Astrocyte (in vitro differentiated cells and primary cell): Measurements from ENCODE around the gene PYCARD. TPM values are rescaled to one million over a fixed set of nuclear protein-coding genes. Genes with fewer than 3 reads are reported as not detected.

Source experiments
- DNase-seq: peaks from one replicate; pipeline ENCODE4 v3.0.0-alpha.2; 2010; ENCODE audit warnings: low read depth
- FAIRE-seq: peaks from 2 replicates; lab custom pipeline; 2011; peaks lifted over from hg19 to GRCh38; lab: Jason Lieb, UNC
- H2AFZ ChIP-seq: 2 replicates; pipeline ENCODE4 v1.6.0; 2012; ENCODE audit warnings: low read depth, low read length, inconsistent platforms
- H3K27ac ChIP-seq: 2 replicates; pipeline ENCODE4 v1.5.1; 2011; ENCODE audit warnings: low read depth, low read length, inconsistent platforms
- H3K27me3 ChIP-seq: 2 replicates; pipeline ENCODE4 v1.6.0; 2011; ENCODE audit warnings: low read length, inconsistent platforms; ENCODE audit not compliant: insufficient read depth
- H3K36me3 ChIP-seq: 2 replicates; pipeline ENCODE4 v1.5.1; 2011; ENCODE audit warnings: low read length, inconsistent platforms; ENCODE audit not compliant: insufficient read depth
- H3K4me1 ChIP-seq: 2 replicates; pipeline ENCODE4 v1.5.1; 2011; ENCODE audit warnings: low read length, inconsistent platforms; ENCODE audit not compliant: insufficient read depth
- H3K4me2 ChIP-seq: 2 replicates; pipeline ENCODE4 v1.6.0; 2012; ENCODE audit warnings: low read length, inconsistent platforms
- H3K4me3 ChIP-seq: 2 replicates; pipeline ENCODE4 v1.5.1; 2011; ENCODE audit warnings: low read depth, mild to moderate bottlenecking, low read length, inconsistent platforms; ENCODE audit not compliant: insufficient read depth
- H3K79me2 ChIP-seq: 2 replicates; pipeline ENCODE4 v1.6.0; 2012; ENCODE audit warnings: mild to moderate bottlenecking, low read length, inconsistent platforms; ENCODE audit not compliant: insufficient read depth
- H3K9ac ChIP-seq: 2 replicates; pipeline ENCODE4 v1.6.0; 2012; ENCODE audit warnings: mild to moderate bottlenecking, low read length, inconsistent platforms
- H3K9me3 ChIP-seq: 2 replicates; pipeline ENCODE4 v1.5.1; 2012; ENCODE audit warnings: low read depth, mild to moderate bottlenecking, low read length, inconsistent platforms; ENCODE audit not compliant: insufficient read depth
- H4K20me1 ChIP-seq: 2 replicates; pipeline ENCODE4 v1.6.0; 2012; ENCODE audit warnings: low read length, inconsistent platforms; ENCODE audit not compliant: insufficient read depth
- H3K27ac Mint-ChIP-seq: one replicate; pipeline ENCODE4 v1.8.0; 2021; ENCODE audit warnings: mild to moderate bottlenecking, mixed read lengths; ENCODE audit not compliant: unreplicated experiment
- H3K27me3 Mint-ChIP-seq: one replicate; pipeline ENCODE4 v1.8.0; 2021; ENCODE audit warnings: low read depth, mixed read lengths; ENCODE audit not compliant: unreplicated experiment
- H3K36me3 Mint-ChIP-seq: one replicate; pipeline ENCODE4 v1.8.0; 2021; ENCODE audit warnings: low read depth, mixed read lengths; ENCODE audit not compliant: unreplicated experiment
- H3K4me1 Mint-ChIP-seq: one replicate; pipeline ENCODE4 v1.8.0; 2021; ENCODE audit warnings: low read depth, mixed read lengths; ENCODE audit not compliant: unreplicated experiment
- H3K4me3 Mint-ChIP-seq: one replicate; pipeline ENCODE4 v1.8.0; 2021; ENCODE audit warnings: mild to moderate bottlenecking, moderate library complexity, mixed read lengths; ENCODE audit not compliant: unreplicated experiment
- H3K9me3 Mint-ChIP-seq: one replicate; pipeline ENCODE4 v1.8.0; 2021; ENCODE audit warnings: mild to moderate bottlenecking, mixed read lengths; ENCODE audit not compliant: unreplicated experiment
- EZH2 ChIP-seq: IDR thresholded peaks from 2 replicates; pipeline ENCODE4 v1.6.1; 2012; ENCODE audit warnings: mild to moderate bottlenecking, low read length, inconsistent platforms; ENCODE audit not compliant: insufficient read depth
- total RNA-seq: library from RNA; stranded (reverse); gene quantifications from 2 replicates; pipeline ENCODE4 v1.2.1, GENCODE V29; 2021
- TF ChIP-seq, protein P1 (sequence below): IDR thresholded peaks from 2 replicates; pipeline ENCODE4 v1.5.1; 2011; ENCODE audit warnings: low read depth, mild to moderate bottlenecking, inconsistent platforms, low read length, moderate library complexity; ENCODE audit not compliant: insufficient read depth

The PYCARD gene
- total RNA-seq, 1 donor from 2014 or later: 7.3 TPM

DNA sequence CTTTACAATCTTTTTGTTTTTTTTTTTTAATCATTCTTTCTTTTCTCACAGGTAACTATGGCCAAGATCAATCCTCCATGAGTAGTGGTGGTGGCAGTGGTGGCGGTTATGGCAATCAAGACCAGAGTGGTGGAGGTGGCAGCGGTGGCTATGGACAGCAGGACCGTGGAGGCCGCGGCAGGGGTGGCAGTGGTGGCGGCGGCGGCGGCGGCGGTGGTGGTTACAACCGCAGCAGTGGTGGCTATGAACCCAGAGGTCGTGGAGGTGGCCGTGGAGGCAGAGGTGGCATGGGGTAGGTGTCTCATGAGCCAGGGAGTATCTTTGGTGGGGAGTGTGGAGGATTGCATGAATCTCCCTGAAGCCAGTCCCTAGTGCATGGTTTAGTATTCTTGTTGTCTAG is 17.7 kb downstream of the PYCARD start:
- Histone ChIP-seq H4K20me1 (peaks cover 94% of the 10 kb centered on the region), H3K36me3 (peaks cover 73% of the 10 kb centered on the region), H3K4me1 (peaks cover 21% of the 10 kb centered on the region), H3K9ac (no peak overlapping the region), H3K4me2 (no peak overlapping the region), H3K79me2 (peaks cover 99% of the 10 kb centered on the region), H2AFZ (no peak overlapping the region), H3K9me3 (no peaks in the 10 kb centered on the region), H3K27ac (no peak overlapping the region), H3K4me3 (no peak overlapping the region), H3K27me3 (no peaks in the 10 kb centered on the region)
- peak overlapping the region; percentile 20 for H3K27ac Mint-ChIP-seq
- peak overlapping the region; percentile 30 for H3K4me3 Mint-ChIP-seq
- TF ChIP-seq, protein P1, sequence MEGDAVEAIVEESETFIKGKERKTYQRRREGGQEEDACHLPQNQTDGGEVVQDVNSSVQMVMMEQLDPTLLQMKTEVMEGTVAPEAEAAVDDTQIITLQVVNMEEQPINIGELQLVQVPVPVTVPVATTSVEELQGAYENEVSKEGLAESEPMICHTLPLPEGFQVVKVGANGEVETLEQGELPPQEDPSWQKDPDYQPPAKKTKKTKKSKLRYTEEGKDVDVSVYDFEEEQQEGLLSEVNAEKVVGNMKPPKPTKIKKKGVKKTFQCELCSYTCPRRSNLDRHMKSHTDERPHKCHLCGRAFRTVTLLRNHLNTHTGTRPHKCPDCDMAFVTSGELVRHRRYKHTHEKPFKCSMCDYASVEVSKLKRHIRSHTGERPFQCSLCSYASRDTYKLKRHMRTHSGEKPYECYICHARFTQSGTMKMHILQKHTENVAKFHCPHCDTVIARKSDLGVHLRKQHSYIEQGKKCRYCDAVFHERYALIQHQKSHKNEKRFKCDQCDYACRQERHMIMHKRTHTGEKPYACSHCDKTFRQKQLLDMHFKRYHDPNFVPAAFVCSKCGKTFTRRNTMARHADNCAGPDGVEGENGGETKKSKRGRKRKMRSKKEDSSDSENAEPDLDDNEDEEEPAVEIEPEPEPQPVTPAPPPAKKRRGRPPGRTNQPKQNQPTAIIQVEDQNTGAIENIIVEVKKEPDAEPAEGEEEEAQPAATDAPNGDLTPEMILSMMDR: no peak
- no peak for TF ChIP-seq EZH2
- DNase-seq (no peak), FAIRE-seq (no peak)
- peaks cover 45% of the 10 kb centered on the region for H3K36me3 Mint-ChIP-seq
- H3K9me3 Mint-ChIP-seq: no peaks in the 10 kb centered on the region
- H3K4me1 Mint-ChIP-seq: peaks cover 49% of the 10 kb centered on the region
- no peaks in the 10 kb centered on the region for H3K27me3 Mint-ChIP-seq

DNA sequence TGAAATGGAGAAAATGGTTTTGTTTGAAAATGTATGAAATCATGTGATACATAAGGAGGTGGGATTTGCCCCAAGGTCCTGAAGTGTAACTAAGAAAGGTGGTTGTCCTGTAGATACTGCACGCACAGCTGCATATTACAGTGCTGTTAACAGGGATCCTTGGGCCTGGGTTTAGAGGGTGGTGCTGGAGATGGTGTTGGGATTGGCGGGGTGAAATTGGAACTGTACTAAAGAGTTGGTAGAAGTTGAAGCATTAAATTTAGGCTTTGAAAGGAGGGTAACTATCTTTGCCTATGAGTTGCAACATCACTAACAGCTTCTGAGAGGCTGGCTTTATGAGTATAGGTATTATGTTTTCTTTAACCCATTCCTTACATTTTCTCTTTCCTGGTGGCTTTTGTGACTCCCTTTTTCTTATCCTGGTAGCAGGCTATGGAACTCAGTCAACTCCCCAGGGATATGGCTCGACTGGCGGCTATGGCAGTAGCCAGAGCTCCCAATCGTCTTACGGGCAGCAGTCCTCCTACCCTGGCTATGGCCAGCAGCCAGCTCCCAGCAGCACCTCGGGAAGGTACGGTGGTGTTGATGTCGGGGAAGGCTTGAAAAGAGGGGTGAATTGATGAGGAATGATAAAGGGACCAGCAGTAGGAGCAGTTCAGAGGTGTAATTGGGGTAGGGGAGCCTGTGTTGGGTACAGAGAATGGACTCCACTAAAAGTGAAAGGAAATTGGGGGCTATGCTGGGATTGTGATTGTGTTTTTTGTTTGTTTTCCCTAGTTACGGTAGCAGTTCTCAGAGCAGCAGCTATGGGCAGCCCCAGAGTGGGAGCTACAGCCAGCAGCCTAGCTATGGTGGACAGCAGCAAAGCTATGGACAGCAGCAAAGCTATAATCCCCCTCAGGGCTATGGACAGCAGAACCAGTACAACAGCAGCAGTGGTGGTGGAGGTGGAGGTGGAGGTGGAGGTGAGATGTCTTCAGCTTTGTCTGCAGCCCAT is 18.8 kb downstream of the PYCARD start:
- Mint-ChIP-seq H3K27me3 (no peaks in the 10 kb centered on the region), H3K4me3 (peak overlapping the region; percentile 98), H3K9me3 (no peaks in the 10 kb centered on the region), H3K36me3 (peaks cover 36% of the 10 kb centered on the region), H3K4me1 (peaks cover 49% of the 10 kb centered on the region), H3K27ac (peak overlapping the region; percentile 56)
- H2AFZ ChIP-seq: no peak overlapping the region
- H3K4me2 ChIP-seq: peak overlapping the region; percentile 92
- FAIRE-seq (no peak), DNase-seq (no peak)
- peaks cover 26% of the 10 kb centered on the region for H3K4me1 ChIP-seq
- peaks cover 94% of the 10 kb centered on the region for H3K79me2 ChIP-seq
- no peaks in the 10 kb centered on the region for H3K27me3 ChIP-seq
- H3K4me3 ChIP-seq: peak overlapping the region; percentile 92
- no peaks in the 10 kb centered on the region for H3K9me3 ChIP-seq
- peaks cover 61% of the 10 kb centered on the region for H3K36me3 ChIP-seq
- TF ChIP-seq, protein P1: no peak
- TF ChIP-seq EZH2: no peak
- H3K27ac ChIP-seq: no peak overlapping the region
- peak overlapping the region; percentile 99 for H3K9ac ChIP-seq
- peaks cover 82% of the 10 kb centered on the region for H4K20me1 ChIP-seq
